ENCODE results near the gene AMMECR1. TPM values are rescaled to one million over a fixed set of nuclear protein-coding genes. Genes with fewer than 3 reads are reported as not detected.
"Not testable (repeated sequence)": the region's sequence is repeated elsewhere in the genome, so short reads cannot be mapped to it uniquely, and the experiment has no call there.

The AMMECR1 gene
- total RNA-seq, 2 experiments from 2014 or later = 7.6 to 8.4 TPM

GRCh38 chrX:110248578-110248977 lies 69.3 kb downstream of the AMMECR1 start:
- TF ChIP-seq CTCF (IDR thresholded peaks at IDR 0.05) = no peak
- Mint-ChIP-seq H3K27me3 (no peaks in the 10 kb centered on the region), H3K27ac (no peak overlapping the region), H3K36me3 (ENCODE audit: low read depth) (no peaks in the 10 kb centered on the region), H3K9me3 (no peaks in the 10 kb centered on the region), H3K4me1 (ENCODE audit: low read depth) (peaks cover 27% of the 10 kb centered on the region), H3K4me3 (no peak overlapping the region)
- CTCF ChIA-PET = no interaction called here
- ATAC-seq (no peak), DNase-seq (no peak)
- POLR2A ChIA-PET = no interaction called here
- intact Hi-C loops (cut with micrococcal nuclease) = no loop called here

- intact Hi-C loops (cut with micrococcal nuclease) = no loop called here
- POLR2A ChIA-PET = interaction anchor here (0.7 kb wide), 1 partner anchor 15 kb away, joined by 3 read pairs; no protein-coding TSS in a partner anchor
- TF ChIP-seq CTCF (IDR thresholded peaks at IDR 0.05) = no peak
- no peak overlapping the region for H3K4me3 Mint-ChIP-seq
- no peak for DNase-seq
- H3K9me3 Mint-ChIP-seq = peaks cover 8% of the 10 kb centered on the region
- no peak overlapping the region for H3K27ac Mint-ChIP-seq
- H3K36me3 Mint-ChIP-seq (ENCODE audit: low read depth) = peaks cover 6% of the 10 kb centered on the region
- H3K27me3 Mint-ChIP-seq = no peaks in the 10 kb centered on the region
- H3K4me1 Mint-ChIP-seq (ENCODE audit: low read depth) = peaks cover 16% of the 10 kb centered on the region
- CTCF ChIA-PET = interaction anchor here (1.4 kb wide), 1 partner anchor 12 kb away, joined by 4 read pairs; no protein-coding TSS in a partner anchor
- no peak for ATAC-seq
These were observed 72.9 kb downstream of the AMMECR1 start for GRCh38 chrX:110245011-110245410.

- ChIA-PET CTCF (no interaction called here), POLR2A (no interaction called here)
- no peak for ATAC-seq
- H3K27ac Mint-ChIP-seq = no peak overlapping the region
- peaks cover 15% of the 10 kb centered on the region for H3K9me3 Mint-ChIP-seq
- H3K4me1 Mint-ChIP-seq (ENCODE audit: low read depth) = peaks cover 34% of the 10 kb centered on the region
- intact Hi-C loops (cut with micrococcal nuclease) = no loop called here
- no peak for DNase-seq
- peaks cover 19% of the 10 kb centered on the region for H3K36me3 Mint-ChIP-seq (ENCODE audit: low read depth)
- H3K4me3 Mint-ChIP-seq = no peak overlapping the region
- no peak for TF ChIP-seq CTCF (IDR thresholded peaks at IDR 0.05)
- H3K27me3 Mint-ChIP-seq = no peaks in the 10 kb centered on the region
These were observed 75.5 kb downstream of the AMMECR1 start for GRCh38 chrX:110242371-110242770.

GRCh38 chrX:110241816-110242215 lies 76.1 kb downstream of the AMMECR1 start:
- no peaks in the 10 kb centered on the region for H3K27me3 Mint-ChIP-seq
- H3K4me1 Mint-ChIP-seq (ENCODE audit: low read depth) = peaks cover 38% of the 10 kb centered on the region
- H3K9me3 Mint-ChIP-seq = peaks cover 15% of the 10 kb centered on the region
- CTCF ChIA-PET = no interaction called here
- DNase-seq (no peak), ATAC-seq (no peak)
- no peak overlapping the region for H3K4me3 Mint-ChIP-seq
- no peak for TF ChIP-seq CTCF (IDR thresholded peaks at IDR 0.05)
- H3K27ac Mint-ChIP-seq = no peak overlapping the region
- POLR2A ChIA-PET = no interaction called here
- H3K36me3 Mint-ChIP-seq (ENCODE audit: low read depth) = peaks cover 19% of the 10 kb centered on the region
- intact Hi-C loops (cut with micrococcal nuclease) = no loop called here

GRCh38 chrX:110238259-110238658 lies 79.6 kb downstream of the AMMECR1 start:
- ATAC-seq; H3K4me3 Mint-ChIP-seq; intact Hi-C loops (cut with micrococcal nuclease); CTCF ChIA-PET; POLR2A ChIA-PET; H3K27me3 Mint-ChIP-seq: not testable (repeated sequence)
- DNase-seq = peak; percentile 29
- Mint-ChIP-seq H3K36me3 (ENCODE audit: low read depth) (peaks cover 28% of the 10 kb centered on the region), H3K9me3 (peaks cover 15% of the 10 kb centered on the region), H3K4me1 (ENCODE audit: low read depth) (peaks cover 23% of the 10 kb centered on the region), H3K27ac (peak overlapping the region; percentile 52)

- Mint-ChIP-seq H3K4me1 (ENCODE audit: low read depth) (peaks cover 36% of the 10 kb centered on the region), H3K36me3 (ENCODE audit: low read depth) (peaks cover 22% of the 10 kb centered on the region)
- H3K27ac Mint-ChIP-seq; H3K9me3 Mint-ChIP-seq; H3K4me3 Mint-ChIP-seq; H3K27me3 Mint-ChIP-seq; CTCF ChIA-PET; POLR2A ChIA-PET; DNase-seq; ATAC-seq; intact Hi-C loops (cut with micrococcal nuclease): not testable (repeated sequence)
These were observed 86.4 kb downstream of the AMMECR1 start for GRCh38 chrX:110231485-110231884.

- intact Hi-C loops (cut with micrococcal nuclease); ATAC-seq; H3K9me3 Mint-ChIP-seq; H3K27me3 Mint-ChIP-seq: not testable (repeated sequence)
- Mint-ChIP-seq H3K36me3 (ENCODE audit: low read depth) (peaks cover 17% of the 10 kb centered on the region), H3K4me3 (peak overlapping the region; percentile 45), H3K27ac (peak overlapping the region; percentile 59), H3K4me1 (ENCODE audit: low read depth) (peaks cover 38% of the 10 kb centered on the region)
- CTCF ChIA-PET = interaction anchor here (0.6 kb wide), 1 partner anchor 89 kb away, joined by 3 read pairs; no protein-coding TSS in a partner anchor
- DNase-seq = peak; percentile 86
- POLR2A ChIA-PET = interaction anchor here (0.7 kb wide), 1 partner anchor 88 kb away, joined by 5 read pairs; the partner anchor contains the start of gene AMMECR1
These were observed 88.3 kb downstream of the AMMECR1 start for GRCh38 chrX:110229497-110230111.
